ENCODE measurements around the gene HEPN1.

DNA sequence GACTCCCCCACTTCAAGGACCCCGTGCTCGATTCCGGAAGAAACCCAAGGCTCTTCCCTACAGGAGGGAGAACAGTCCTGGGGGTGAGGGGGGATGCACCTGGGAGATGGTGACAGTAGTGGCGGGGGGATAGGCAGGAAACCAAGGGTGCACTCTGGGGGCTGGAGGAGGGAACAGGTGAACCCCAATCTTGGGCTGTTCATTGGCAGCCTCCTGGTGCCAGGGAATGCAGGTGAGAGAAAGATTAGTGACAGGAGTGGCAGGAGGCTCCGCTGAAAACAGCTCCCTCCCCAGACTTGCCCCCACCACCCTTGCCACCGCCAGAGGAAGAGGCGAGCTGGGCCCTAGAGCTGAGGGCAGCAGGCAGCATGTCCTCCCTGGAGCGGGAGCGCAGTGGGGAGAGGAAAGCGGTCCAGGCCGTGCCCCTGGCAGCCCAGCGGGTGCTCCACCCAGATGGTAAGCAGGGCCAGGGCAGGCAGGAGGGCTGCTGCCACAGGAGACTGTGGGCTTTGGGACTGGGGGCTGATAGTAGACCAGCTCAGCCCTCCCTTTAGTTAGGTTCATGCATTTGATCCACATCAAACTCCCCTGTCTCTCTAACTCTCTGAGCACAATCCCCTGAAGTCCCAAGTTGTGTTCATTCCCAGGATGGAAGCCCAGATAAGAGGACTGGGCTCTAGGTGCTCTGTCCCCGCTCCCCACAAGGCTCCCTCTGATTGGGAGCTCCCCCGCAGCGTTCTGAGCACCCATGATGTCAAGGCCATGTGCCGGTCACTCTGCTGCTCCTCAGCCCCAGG is 39.4 kb upstream of the HEPN1 start:
- TF ChIP-seq, protein P1, sequence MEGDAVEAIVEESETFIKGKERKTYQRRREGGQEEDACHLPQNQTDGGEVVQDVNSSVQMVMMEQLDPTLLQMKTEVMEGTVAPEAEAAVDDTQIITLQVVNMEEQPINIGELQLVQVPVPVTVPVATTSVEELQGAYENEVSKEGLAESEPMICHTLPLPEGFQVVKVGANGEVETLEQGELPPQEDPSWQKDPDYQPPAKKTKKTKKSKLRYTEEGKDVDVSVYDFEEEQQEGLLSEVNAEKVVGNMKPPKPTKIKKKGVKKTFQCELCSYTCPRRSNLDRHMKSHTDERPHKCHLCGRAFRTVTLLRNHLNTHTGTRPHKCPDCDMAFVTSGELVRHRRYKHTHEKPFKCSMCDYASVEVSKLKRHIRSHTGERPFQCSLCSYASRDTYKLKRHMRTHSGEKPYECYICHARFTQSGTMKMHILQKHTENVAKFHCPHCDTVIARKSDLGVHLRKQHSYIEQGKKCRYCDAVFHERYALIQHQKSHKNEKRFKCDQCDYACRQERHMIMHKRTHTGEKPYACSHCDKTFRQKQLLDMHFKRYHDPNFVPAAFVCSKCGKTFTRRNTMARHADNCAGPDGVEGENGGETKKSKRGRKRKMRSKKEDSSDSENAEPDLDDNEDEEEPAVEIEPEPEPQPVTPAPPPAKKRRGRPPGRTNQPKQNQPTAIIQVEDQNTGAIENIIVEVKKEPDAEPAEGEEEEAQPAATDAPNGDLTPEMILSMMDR (IDR thresholded peaks at IDR 0.05; ENCODE audit: low read depth, low read length) = no peak
- TF ChIP-seq POLR2A (IDR thresholded peaks at IDR 0.05; ENCODE audit: extremely low read depth, insufficient read length) (no peak), MYC (IDR thresholded peaks at IDR 0.05; ENCODE audit: low read depth, low read length) (no peak)
